Esophagus mucosa (tissue), 1 donor: ENCODE data around the gene CASP10. TPM values are rescaled to one million over a fixed set of nuclear protein-coding genes. Genes with fewer than 3 reads are reported as not detected.
"Not testable (repeated sequence)": the region's sequence is repeated elsewhere in the genome, so short reads cannot be mapped to it uniquely, and the experiment has no call there.

Experiments used
- ATAC-seq: fragments of 200-7000 bp; cut with Tn5 transposase; one replicate; pipeline ENCODE4 v1.9.1; 2020
- total RNA-seq: library from RNA; stranded (reverse); gene quantifications from one replicate; pipeline ENCODE4 v1.2.4, GENCODE V29; 2023
- donor health status: DM: yes; HTN: yes; CAD: no.

The CASP10 gene
- total RNA-seq, 1 donor from 2014 or later, result 11.2 TPM

GRCh38 chr2:201234663-201235135 is 51.8 kb downstream of the CASP10 start:
- no peak for ATAC-seq

GRCh38 chr2:201235860-201236811 is 53.2 kb downstream of the CASP10 start:
- no peak for ATAC-seq

GRCh38 chr2:201237486-201238123 is 54.7 kb downstream of the CASP10 start:
- no peak for ATAC-seq

- ATAC-seq, result not testable (repeated sequence)
Observed at GRCh38 chr2:201239167-201239935, 56.4 kb downstream of the CASP10 start.

GRCh38 chr2:201242571-201243277 is 59.8 kb downstream of the CASP10 start:
- no peak for ATAC-seq

- no peak for ATAC-seq
Observed at GRCh38 chr2:201244829-201245228, 61.9 kb downstream of the CASP10 start.

- no peak for ATAC-seq
Observed at GRCh38 chr2:201246280-201246679, 63.3 kb downstream of the CASP10 start.

- ATAC-seq, result no peak
Observed at GRCh38 chr2:201248288-201248844, 65.4 kb downstream of the CASP10 start.

GRCh38 chr2:201249889-201250288 is 66.9 kb downstream of the CASP10 start:
- no peak for ATAC-seq

GRCh38 chr2:201250741-201251140 is 67.8 kb downstream of the CASP10 start:
- no peak for ATAC-seq

GRCh38 chr2:201254081-201254730 is 71.3 kb downstream of the CASP10 start:
- peak; percentile 56 for ATAC-seq

- ATAC-seq, result no peak
Observed at GRCh38 chr2:201255408-201256033, 72.6 kb downstream of the CASP10 start.

GRCh38 chr2:201256082-201256481 is 73.1 kb downstream of the CASP10 start:
- no peak for ATAC-seq

- peak; percentile 63 for ATAC-seq
Observed at GRCh38 chr2:201257381-201257955, 74.5 kb downstream of the CASP10 start.

GRCh38 chr2:201257956-201258665 is 75.2 kb downstream of the CASP10 start:
- peak; percentile 88 for ATAC-seq

- no peak for ATAC-seq
Observed at GRCh38 chr2:201258666-201259615, 76.0 kb downstream of the CASP10 start.

GRCh38 chr2:201260302-201260800 is 77.4 kb downstream of the CASP10 start, which contains the start of gene CASP8:
TSS of gene CASP8 (plus strand) at chr2:201260536. CDS start at chr2:201266487, 5,951 bp downstream.
- peak; percentile 50 for ATAC-seq

GRCh38 chr2:201261471-201261870 is 78.5 kb downstream of the CASP10 start:
- ATAC-seq, result no peak
